Mucosa of stomach (tissue), 1 donor: ENCODE results near the gene PPM1B.

Source experiments
- H3K27me3 ChIP-seq: one replicate; pipeline ENCODE4 v1.7.0; 2013; ENCODE audit warnings: mild to moderate bottlenecking, low read length; ENCODE audit not compliant: control insufficient read depth, insufficient read depth
- H3K36me3 ChIP-seq: one replicate; pipeline ENCODE4 v1.7.0; 2013; ENCODE audit warnings: low read length; ENCODE audit not compliant: control insufficient read depth, insufficient read depth
- H3K4me1 ChIP-seq: one replicate; pipeline ENCODE4 v1.7.0; 2013; ENCODE audit warnings: mild to moderate bottlenecking, low read length; ENCODE audit not compliant: control insufficient read depth, insufficient read depth
- H3K4me3 ChIP-seq: one replicate; pipeline ENCODE4 v1.7.0; 2013; ENCODE audit warnings: low read length
- H3K9ac ChIP-seq: one replicate; pipeline ENCODE4 v1.7.0; 2013; ENCODE audit warnings: mild to moderate bottlenecking, low read length, moderate library complexity
- H3K9me3 ChIP-seq: one replicate; pipeline ENCODE4 v1.7.0; 2013; ENCODE audit warnings: mild to moderate bottlenecking, low read length, moderate library complexity; ENCODE audit not compliant: control insufficient read depth
- donor health status: Pancreatic carcinoma.

PPM1B gene

DNA sequence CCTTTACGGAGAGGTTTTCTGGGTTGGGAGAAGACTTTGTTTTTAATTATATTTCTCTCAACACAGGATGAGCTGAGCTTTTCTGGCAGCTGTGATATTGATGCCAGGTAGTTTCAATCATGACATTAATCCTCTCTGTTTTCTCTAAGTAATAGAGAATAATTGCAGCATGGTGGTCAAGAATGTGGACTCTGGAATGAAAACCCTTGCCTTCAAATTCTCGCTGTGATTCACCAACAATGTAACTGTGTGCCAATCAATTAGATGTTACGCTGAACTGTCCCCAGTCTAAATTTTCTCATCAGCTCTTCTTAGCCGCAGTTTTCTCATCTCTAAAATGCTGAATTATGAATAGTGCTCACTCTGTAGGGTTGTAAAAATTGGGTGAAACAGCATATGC lies 31.6 kb upstream of the PPM1B start:
- Histone ChIP-seq H3K9me3 (no peaks in the 10 kb centered on the region), H3K4me1 (no peaks in the 10 kb centered on the region), H3K4me3 (no peak overlapping the region), H3K9ac (no peak overlapping the region), H3K27me3 (no peaks in the 10 kb centered on the region), H3K36me3 (no peaks in the 10 kb centered on the region)

DNA sequence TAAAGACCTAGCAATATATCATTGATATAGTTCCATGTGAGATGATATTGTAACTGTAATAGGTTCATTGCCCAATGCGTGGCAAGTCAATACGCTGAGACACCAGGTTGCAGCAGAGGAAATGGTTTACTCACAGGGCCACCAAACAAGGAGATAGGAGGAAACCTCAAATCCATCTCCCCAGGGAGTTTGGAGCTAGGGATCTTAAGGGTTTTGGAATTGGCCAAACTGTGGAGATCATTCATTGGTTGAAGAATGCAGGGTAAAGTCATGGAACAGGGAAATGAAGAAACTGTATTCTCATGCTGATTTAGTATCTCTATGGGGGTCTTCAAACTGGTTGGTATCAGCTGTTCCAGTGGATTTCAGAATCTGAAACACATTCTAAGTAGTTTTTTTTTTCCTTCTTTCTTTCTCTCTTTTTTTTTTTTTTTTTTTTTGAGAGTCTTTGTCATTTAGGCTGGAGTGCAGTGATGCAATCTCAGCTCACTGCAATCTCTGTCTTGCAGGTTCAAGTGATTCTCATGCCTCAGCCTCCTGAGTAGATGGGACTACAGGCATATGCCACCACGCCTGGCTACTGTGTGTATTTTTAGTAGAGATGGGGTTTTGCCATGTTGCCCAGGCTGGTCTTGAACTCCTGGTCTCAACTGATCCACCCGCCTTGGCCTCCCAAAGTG lies 30.7 kb upstream of the PPM1B start:
- H3K9me3 ChIP-seq = no peaks in the 10 kb centered on the region
- H3K4me3 ChIP-seq = no peak overlapping the region
- H3K36me3 ChIP-seq = no peaks in the 10 kb centered on the region
- H3K27me3 ChIP-seq = no peaks in the 10 kb centered on the region
- H3K4me1 ChIP-seq = no peaks in the 10 kb centered on the region
- no peak overlapping the region for H3K9ac ChIP-seq

DNA sequence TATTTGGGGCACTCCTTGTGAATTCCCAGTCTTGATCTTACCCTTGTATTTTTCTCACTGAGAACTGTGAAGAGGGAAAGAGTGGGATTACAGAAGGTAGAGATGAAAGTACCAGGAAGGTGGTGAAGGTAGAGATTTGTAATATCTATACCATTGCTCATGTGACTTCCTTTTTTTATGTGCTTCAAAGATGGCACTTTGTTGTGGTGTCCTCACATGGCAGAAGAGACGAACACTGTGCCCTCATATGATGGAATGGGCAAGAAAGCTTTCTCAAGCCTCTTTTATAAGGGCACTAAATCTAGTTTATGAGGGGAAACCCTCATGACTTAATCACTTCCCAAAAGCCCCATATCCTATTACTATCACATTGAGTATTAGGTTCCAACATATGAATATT lies 28.9 kb upstream of the PPM1B start:
- Histone ChIP-seq H3K9me3 (no peaks in the 10 kb centered on the region), H3K4me3 (no peak overlapping the region), H3K36me3 (no peaks in the 10 kb centered on the region), H3K9ac (no peak overlapping the region), H3K27me3 (no peaks in the 10 kb centered on the region), H3K4me1 (no peaks in the 10 kb centered on the region)

DNA sequence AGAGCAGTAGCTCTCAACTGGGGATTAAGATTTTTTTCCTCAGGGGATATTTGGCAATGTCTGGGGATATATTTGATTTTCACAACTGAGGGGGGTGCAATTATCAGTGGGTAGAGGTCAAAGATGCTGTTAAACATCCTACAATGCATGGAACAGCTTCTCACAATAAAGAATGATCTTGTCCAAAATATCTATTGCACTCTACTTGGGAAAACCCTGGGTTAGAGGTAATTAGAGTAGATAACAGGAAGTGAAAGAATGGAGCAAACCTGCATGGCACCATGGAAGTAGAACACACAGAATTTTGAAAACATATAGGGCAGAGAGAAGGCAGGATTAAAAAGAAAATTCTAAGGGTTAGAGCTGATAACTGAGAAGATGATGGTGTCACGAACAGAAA lies 26.4 kb upstream of the PPM1B start:
- Histone ChIP-seq H3K4me3 (no peak overlapping the region), H3K4me1 (no peaks in the 10 kb centered on the region), H3K36me3 (no peaks in the 10 kb centered on the region), H3K9ac (no peak overlapping the region), H3K27me3 (no peaks in the 10 kb centered on the region), H3K9me3 (no peaks in the 10 kb centered on the region)

DNA sequence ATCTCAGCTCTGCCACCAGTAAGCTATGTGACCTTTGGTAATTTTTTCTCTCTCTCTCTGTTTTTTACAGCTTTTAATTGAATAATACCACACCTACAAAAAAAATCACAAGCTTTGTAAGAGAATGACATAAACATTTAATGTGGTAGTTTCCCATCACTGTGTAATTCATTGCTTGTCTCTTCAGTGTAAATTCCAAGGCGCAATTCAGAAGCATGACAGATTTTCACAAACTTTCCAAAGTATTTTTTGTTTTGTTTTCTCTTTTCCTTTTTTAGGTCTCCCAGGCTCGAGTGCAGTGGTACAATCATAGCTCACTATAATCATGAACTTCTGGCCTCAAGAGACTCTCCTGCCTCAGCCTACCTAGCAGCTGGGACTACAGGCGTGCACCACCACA lies 25.0 kb upstream of the PPM1B start:
- no peaks in the 10 kb centered on the region for H3K36me3 ChIP-seq
- H3K9me3 ChIP-seq = no peaks in the 10 kb centered on the region
- H3K4me3 ChIP-seq = no peak overlapping the region
- no peaks in the 10 kb centered on the region for H3K27me3 ChIP-seq
- no peak overlapping the region for H3K9ac ChIP-seq
- no peaks in the 10 kb centered on the region for H3K4me1 ChIP-seq

DNA sequence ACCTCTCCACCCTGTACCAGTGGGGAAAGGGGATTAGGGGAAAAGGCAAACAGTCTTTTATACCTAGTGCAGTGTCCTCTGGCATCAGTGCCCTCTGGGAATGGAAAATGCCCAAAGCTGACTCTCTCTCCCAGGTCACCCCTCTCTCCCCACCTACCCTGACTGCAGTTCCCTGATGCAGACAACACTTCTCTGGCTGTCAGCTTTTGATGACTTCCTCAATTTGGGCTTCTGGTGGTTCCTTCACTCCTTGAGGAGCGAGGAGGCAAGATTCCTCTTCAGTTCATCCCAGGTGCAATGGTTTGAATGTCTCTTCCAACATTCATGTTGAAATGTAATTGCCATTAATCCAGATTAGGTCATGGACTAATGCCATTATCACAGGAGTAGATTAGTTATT lies 19.7 kb upstream of the PPM1B start:
- H3K9ac ChIP-seq = no peak overlapping the region
- H3K9me3 ChIP-seq = no peaks in the 10 kb centered on the region
- no peaks in the 10 kb centered on the region for H3K4me1 ChIP-seq
- H3K27me3 ChIP-seq = no peaks in the 10 kb centered on the region
- H3K4me3 ChIP-seq = no peak overlapping the region
- no peaks in the 10 kb centered on the region for H3K36me3 ChIP-seq

DNA sequence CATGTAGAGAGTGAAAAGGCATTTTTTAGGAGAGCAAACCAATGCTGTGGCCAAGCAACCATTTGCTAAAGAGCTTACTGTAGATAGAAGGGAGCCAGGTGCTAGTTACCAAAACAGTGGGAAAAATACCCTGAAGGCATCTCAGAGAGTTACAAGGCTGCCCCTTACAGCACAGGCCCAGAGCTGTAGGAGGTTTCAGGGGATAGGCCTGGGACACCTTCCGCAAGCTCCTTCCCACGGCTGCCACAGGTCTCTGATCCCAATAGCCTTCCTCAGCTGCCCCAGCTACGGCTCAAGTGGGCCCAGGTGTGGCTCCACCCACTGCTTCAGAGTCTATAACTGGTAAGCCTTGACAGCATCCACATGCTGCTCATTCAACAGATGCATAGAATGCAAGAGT lies 18.2 kb upstream of the PPM1B start:
- no peaks in the 10 kb centered on the region for H3K4me1 ChIP-seq
- no peaks in the 10 kb centered on the region for H3K36me3 ChIP-seq
- H3K9ac ChIP-seq = no peak overlapping the region
- H3K9me3 ChIP-seq = no peaks in the 10 kb centered on the region
- no peaks in the 10 kb centered on the region for H3K27me3 ChIP-seq
- H3K4me3 ChIP-seq = no peak overlapping the region

DNA sequence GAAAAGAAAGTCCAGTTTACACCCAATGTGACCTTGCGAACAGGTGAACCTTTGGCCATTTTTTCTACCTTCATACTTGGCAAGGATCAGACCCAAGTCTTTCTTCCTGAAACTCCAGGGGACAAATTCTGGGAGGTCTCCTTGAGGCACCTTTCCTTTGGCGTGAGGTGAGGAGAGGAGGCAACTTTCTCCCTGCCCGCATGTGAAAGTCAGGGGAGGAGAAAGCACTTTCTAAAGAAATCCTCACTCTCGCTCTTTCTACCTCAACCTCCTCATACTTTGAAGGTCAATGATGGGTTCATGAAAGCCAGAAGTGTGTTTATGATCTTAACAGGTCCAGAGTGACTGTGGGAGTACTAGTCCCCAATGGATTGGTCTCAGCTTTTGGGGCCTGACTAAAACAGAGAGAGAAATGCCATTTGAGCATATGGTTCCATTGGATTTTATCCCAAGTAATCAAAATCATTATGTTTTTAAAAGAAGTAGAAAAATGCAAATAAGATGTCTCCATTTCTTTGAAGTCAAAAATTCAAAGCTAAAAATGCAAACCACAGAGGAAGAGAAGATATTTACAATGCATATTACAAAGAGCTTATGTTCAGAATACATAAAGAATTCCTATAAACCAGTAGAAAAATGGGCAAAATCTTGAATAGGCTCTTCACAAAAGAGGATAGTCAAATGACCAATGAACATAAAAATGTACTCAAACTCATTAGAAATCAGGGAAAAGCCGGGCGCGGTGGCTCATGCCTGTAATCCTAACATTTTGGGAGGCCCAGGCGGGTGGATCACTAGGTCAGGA lies 15.6 kb upstream of the PPM1B start:
- Histone ChIP-seq H3K9me3 (no peaks in the 10 kb centered on the region), H3K27me3 (no peaks in the 10 kb centered on the region), H3K9ac (no peak overlapping the region), H3K36me3 (no peaks in the 10 kb centered on the region), H3K4me3 (no peak overlapping the region), H3K4me1 (no peaks in the 10 kb centered on the region)

DNA sequence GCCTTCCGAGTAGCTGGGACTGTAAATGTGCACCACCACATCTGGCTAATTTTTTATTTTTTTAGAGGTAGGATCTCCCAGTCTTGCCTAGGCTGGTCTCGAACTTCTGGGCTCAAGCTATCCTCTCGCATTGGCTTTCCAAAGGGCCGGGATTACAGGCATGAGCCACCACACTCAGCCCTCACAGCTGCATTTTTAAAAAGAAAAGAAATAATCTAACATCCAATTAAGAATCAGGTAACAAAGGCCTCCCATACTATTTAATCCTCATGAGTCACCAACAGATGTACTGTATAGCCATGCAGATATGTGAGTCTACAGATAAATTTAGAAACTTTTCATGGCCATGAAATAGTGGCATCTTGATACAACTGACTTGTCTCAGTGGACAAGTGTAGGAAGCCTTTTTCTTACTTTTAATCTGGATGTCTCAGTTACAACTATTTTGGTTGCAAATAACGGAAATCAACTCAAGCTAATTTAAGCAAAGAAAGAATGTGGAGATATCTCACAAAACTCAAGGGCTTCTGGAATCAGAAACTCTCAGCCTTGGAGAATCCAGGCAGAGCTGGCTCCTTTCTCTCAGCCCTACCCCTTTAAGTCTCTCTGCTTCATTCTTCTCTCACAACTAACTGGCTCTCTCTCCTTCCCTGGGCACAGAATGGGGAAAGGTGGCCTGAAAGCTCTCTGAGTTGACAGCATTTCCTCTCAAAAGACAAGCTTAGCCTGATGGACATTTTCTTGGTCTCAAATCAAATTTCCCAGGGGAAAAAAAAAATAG lies 12.8 kb upstream of the PPM1B start:
- Histone ChIP-seq H3K4me1 (no peaks in the 10 kb centered on the region), H3K9ac (no peak overlapping the region), H3K36me3 (no peaks in the 10 kb centered on the region), H3K9me3 (no peaks in the 10 kb centered on the region), H3K27me3 (no peaks in the 10 kb centered on the region), H3K4me3 (no peak overlapping the region)

DNA sequence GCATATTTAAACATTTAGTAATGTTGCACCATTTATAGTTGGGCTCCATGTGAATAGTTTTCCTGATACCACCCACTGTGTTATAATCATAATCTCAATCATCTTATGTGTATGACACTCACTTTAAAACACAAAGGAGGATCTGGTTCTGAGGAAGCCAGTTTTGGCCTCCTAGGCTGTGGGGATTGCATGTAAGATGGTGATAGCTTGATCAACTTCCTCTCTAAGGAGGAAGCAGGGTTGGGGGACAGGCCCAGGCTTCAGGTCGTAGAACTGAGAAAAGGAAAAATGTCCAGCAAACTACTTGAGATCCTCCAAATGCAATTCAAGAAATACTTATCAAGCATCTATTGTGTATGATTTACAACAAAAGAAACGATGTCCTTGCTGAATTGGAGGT lies 4.9 kb upstream of the PPM1B start:
- Histone ChIP-seq H3K4me1 (no peaks in the 10 kb centered on the region), H3K4me3 (no peak overlapping the region), H3K9ac (no peak overlapping the region), H3K27me3 (peaks cover 2% of the 10 kb centered on the region), H3K36me3 (no peaks in the 10 kb centered on the region), H3K9me3 (no peaks in the 10 kb centered on the region)

DNA sequence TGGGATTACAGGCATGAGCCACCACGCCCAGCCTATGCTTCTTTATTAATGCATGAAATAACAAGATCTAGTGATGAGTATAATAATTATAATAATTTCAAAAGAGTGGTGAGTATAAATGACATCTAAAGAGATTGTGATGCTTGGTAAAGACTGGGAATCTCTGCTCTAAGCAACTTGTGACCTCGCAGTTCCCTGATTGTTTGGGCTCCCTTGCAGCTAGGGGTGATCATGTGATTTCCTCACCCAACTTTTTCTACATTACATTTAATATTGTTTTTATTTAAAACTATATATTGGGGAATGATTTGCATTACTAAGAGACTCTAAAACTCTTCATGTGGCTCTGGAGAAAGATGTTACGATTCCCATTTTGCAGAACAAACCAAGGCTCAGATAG lies 4.1 kb upstream of the PPM1B start:
- H3K27me3 ChIP-seq = peaks cover 2% of the 10 kb centered on the region

DNA sequence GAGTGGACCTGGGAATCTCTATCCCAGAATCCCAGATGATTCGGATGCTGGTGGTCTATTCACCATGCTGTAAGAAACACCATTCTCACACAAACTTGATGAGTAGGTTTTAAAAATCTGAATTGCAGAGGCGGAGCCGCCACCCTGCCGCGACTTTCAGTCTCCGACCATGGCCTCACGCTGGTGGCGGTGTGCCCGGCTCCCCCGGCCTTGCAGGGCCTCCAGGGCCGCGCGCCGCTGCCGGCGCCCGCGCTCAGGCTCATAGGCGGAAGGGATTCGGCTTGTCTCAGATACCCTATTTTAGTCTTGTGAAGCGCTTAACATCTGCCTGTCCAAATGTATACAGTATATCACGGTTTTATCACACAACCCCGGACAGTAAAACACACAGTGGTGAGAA lies 2.6 kb upstream of the PPM1B start:
- no peaks in the 10 kb centered on the region for H3K36me3 ChIP-seq
- peaks cover 3% of the 10 kb centered on the region for H3K4me1 ChIP-seq
- peaks cover 2% of the 10 kb centered on the region for H3K27me3 ChIP-seq
- H3K9ac ChIP-seq = no peak overlapping the region
- no peaks in the 10 kb centered on the region for H3K9me3 ChIP-seq
- H3K4me3 ChIP-seq = no peak overlapping the region

More for the DNA sequence above, 4.1 kb upstream of the PPM1B start:
- H3K4me1 ChIP-seq = no peaks in the 10 kb centered on the region
- H3K9me3 ChIP-seq = no peaks in the 10 kb centered on the region
- no peak overlapping the region for H3K4me3 ChIP-seq
- H3K36me3 ChIP-seq = no peaks in the 10 kb centered on the region
- H3K9ac ChIP-seq = no peak overlapping the region
